ENCODE measurements around the gene TRIOBP.
A peak's percentile ranks its signal among the peaks of the same experiment; 100 is the strongest.
"Not testable (repeated sequence)": the region's sequence is repeated elsewhere in the genome, so short reads cannot be mapped to it uniquely, and the experiment has no call there.

Gene TRIOBP

DNA sequence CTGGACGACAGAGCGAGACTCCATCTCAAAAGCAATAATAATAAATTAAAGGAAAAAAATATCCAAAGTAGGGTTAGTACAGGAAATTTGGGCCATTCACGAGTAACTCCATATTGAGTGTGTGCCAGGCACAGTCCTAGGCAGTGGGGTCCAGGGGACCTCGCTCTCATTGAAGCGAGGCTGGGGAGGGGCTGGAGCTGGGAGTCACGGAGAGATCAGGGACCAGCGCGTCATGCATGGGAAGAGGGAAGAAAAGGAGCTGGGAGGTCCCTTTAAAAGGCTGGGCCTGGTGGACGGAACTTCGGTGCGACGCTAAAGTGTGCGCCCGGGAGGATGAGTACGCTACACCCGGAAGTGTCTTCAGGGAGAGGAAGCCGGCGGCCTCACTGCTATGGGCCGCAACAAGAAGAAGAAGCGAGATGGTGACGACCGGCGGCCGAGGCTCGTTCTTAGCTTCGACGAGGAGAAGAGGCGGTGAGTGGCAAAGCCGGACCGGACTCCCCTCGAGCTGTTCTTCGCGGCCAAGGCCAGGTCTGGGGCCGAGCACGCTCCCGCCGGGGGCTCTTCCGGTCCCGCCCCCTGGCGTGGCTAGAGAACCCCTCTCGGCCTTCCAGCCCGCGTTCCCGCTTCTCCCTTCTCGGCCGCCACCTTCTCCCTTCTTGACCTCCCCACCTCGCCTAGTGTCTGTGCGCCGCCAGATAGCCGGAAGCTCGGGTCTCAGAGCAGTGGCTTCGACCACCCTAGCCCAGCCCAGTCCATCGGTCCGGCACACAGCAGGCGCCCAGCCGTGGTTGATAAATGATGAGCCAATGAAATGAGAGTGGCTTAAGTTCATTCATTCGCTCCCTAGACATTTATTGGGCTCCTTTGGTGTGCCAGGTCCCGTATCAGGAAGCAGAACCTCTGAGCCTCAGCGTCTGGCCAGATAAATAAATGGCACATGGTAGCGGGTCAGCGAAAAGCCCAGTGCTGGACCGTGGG, 10.6 kb upstream of the TRIOBP start, which contains the start of gene NOL12:
Gene NOL12, plus strand, starts transcription at position 342 of the 981 bp plus-strand sequence. Its CDS starts 50 bp downstream, at position 392.
- peak; percentile 67 to 80 (median 71) for DNase-seq
- H3K9me3 Mint-ChIP-seq: no peaks in the 10 kb centered on the region
- H3K36me3 Mint-ChIP-seq (ENCODE audit: insufficient read depth): peaks cover 27% of the 10 kb centered on the region
- no peaks in the 10 kb centered on the region for H3K27me3 Mint-ChIP-seq
- H3K4me3 Mint-ChIP-seq: peak within 1 kb of the TSS; percentile 96 to 97
- peaks cover 25 to 26% of the 10 kb centered on the region in 2 donors for H3K4me1 Mint-ChIP-seq (ENCODE audit: low read depth in 2 of 2)
- peak; percentile 89 for ATAC-seq (replicated peaks)
- H3K27ac Mint-ChIP-seq: peak within 1 kb of the TSS; percentile 97

- no peak overlapping the region for H3K27ac Mint-ChIP-seq
- H3K4me3 Mint-ChIP-seq: no peak overlapping the region
- H3K4me1 Mint-ChIP-seq (ENCODE audit: low read depth in 2 of 2): peaks cover 21 to 23% of the 10 kb centered on the region in 2 donors
- H3K36me3 Mint-ChIP-seq (ENCODE audit: insufficient read depth): peaks cover 48% of the 10 kb centered on the region
- no peak for ATAC-seq (replicated peaks)
- DNase-seq: no peak
- no peaks in the 10 kb centered on the region for H3K9me3 Mint-ChIP-seq
- no peaks in the 10 kb centered on the region for H3K27me3 Mint-ChIP-seq
Measured at GRCh38 chr22:37690407-37690806, 6.4 kb upstream of the TRIOBP start.

DNA sequence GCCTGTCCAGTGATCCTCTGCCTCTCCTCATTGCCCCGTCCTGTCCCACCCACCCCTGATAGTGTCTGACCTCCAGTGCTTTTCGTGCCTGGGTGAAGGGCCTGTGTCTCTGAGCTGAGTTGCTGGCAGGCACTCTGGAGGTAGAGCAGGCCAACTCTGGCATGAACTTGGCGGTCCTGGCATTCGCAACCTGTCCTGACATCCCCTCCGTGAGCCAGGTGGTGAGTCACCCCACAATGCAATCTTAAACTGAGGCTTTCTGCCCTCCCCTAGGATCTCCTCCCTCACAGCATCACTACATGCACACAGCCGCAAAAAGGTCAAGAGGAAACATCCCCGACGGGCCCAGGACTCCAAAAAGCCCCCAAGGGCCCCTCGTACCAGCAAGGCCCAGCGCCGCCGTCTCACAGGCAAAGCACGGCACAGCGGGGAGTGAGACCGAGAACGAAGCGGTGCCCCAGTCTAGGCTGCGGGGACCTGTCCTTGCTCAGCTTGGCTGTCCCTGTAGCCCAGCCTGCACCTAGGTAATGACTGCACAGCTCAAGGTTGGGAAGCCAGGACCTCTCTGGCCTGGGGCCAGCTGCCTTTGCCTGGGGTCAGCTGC, 5.8 kb upstream of the TRIOBP start:
- no peaks in the 10 kb centered on the region for H3K27me3 Mint-ChIP-seq
- no peak overlapping the region for H3K4me3 Mint-ChIP-seq
- H3K27ac Mint-ChIP-seq: no peak overlapping the region
- DNase-seq: no peak
- H3K36me3 Mint-ChIP-seq (ENCODE audit: insufficient read depth): peaks cover 52% of the 10 kb centered on the region
- no peak for ATAC-seq (replicated peaks)
- H3K9me3 Mint-ChIP-seq: no peaks in the 10 kb centered on the region
- H3K4me1 Mint-ChIP-seq (ENCODE audit: low read depth in 2 of 2): peaks cover 23 to 24% of the 10 kb centered on the region in 2 donors

- Mint-ChIP-seq H3K4me3 (no peak overlapping the region), H3K9me3 (no peaks in the 10 kb centered on the region), H3K4me1 (ENCODE audit: low read depth in 2 of 2) (peaks cover 13 to 19% of the 10 kb centered on the region in 2 donors), H3K36me3 (ENCODE audit: insufficient read depth) (peaks cover 49% of the 10 kb centered on the region), H3K27me3 (no peaks in the 10 kb centered on the region), H3K27ac (no peak overlapping the region)
- DNase-seq (no peak), ATAC-seq (replicated peaks) (no peak)
Measured at GRCh38 chr22:37692627-37693285, 4.1 kb upstream of the TRIOBP start.

DNA sequence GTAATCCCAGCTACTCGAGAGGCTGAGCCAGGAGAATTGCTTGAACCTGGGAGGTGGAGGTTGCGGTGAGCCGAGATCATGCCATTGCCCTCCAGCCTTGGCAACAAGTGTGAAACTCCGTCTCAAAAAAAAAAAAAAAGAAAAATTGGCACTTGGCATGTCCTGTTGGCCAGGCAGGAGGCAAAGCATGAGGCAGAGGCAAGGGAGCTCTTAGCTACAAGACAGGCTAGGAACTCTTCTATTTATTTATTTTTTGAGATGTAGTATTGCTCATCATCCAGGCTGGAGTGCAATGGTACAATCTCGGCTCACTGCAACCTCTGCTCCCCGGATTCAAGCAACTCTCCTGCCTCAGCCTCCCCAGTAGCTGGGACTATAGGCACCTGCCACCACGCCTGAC, 2.7 kb upstream of the TRIOBP start:
- not testable (repeated sequence) for H3K4me3 Mint-ChIP-seq; ATAC-seq (replicated peaks); H3K27ac Mint-ChIP-seq; H3K9me3 Mint-ChIP-seq; DNase-seq; H3K27me3 Mint-ChIP-seq
- Mint-ChIP-seq H3K36me3 (ENCODE audit: insufficient read depth) (peaks cover 46% of the 10 kb centered on the region), H3K4me1 (ENCODE audit: low read depth in 2 of 2) (peaks cover 9 to 11% of the 10 kb centered on the region in 2 donors)

GRCh38 chr22:37696260-37696656, 590 bp upstream of the TRIOBP start:
- not testable (repeated sequence) for DNase-seq; H3K9me3 Mint-ChIP-seq; H3K27me3 Mint-ChIP-seq; ATAC-seq (replicated peaks)
- Mint-ChIP-seq H3K27ac (peak overlapping the region; percentile 44 to 62), H3K4me1 (ENCODE audit: low read depth in 2 of 2) (peaks cover 9 to 11% of the 10 kb centered on the region in 2 donors), H3K4me3 (peak overlapping the region in 1 of 2 donors; percentile 45), H3K36me3 (ENCODE audit: insufficient read depth) (peaks cover 35% of the 10 kb centered on the region)

DNA sequence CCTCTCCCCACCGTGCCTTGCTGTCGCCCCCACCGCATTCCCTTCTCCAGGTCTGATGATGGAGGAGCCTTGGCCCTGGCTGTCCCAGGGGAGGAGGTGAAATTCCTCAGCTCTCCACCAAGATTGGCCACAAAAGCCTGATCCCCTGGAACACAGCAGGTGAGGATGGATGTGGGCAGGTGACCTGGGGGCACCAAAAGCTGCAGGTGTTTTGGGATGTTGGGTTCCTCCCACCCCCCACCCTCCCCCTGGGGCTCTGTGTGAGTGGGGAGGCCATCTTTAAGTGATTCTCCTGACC, 639 bp downstream of the TRIOBP start:
- no peak overlapping the region for H3K27ac Mint-ChIP-seq
- DNase-seq (no peak), ATAC-seq (replicated peaks) (no peak)
- peaks cover 9 to 11% of the 10 kb centered on the region in 2 donors for H3K4me1 Mint-ChIP-seq (ENCODE audit: low read depth in 2 of 2)
- H3K9me3 Mint-ChIP-seq: no peaks in the 10 kb centered on the region
- H3K27me3 Mint-ChIP-seq: no peaks in the 10 kb centered on the region
- H3K36me3 Mint-ChIP-seq (ENCODE audit: insufficient read depth): peaks cover 24% of the 10 kb centered on the region
- no peak overlapping the region for H3K4me3 Mint-ChIP-seq

- H3K27ac Mint-ChIP-seq: no peak overlapping the region
- H3K27me3 Mint-ChIP-seq: no peaks in the 10 kb centered on the region
- DNase-seq (no peak), ATAC-seq (replicated peaks) (no peak)
- H3K9me3 Mint-ChIP-seq: no peaks in the 10 kb centered on the region
- no peak overlapping the region for H3K4me3 Mint-ChIP-seq
- H3K4me1 Mint-ChIP-seq (ENCODE audit: low read depth in 2 of 2): peaks cover 0 to 6% of the 10 kb centered on the region in 2 donors
- H3K36me3 Mint-ChIP-seq (ENCODE audit: insufficient read depth): peaks cover 11% of the 10 kb centered on the region
Measured at GRCh38 chr22:37701141-37701786, 4.4 kb downstream of the TRIOBP start.

GRCh38 chr22:37703906-37704305, 7.1 kb downstream of the TRIOBP start:
- ATAC-seq (replicated peaks) (no peak), DNase-seq (no peak)
- H3K36me3 Mint-ChIP-seq (ENCODE audit: insufficient read depth): peaks cover 8% of the 10 kb centered on the region
- no peaks in the 10 kb centered on the region for H3K27me3 Mint-ChIP-seq
- no peak overlapping the region for H3K27ac Mint-ChIP-seq
- H3K9me3 Mint-ChIP-seq: no peaks in the 10 kb centered on the region
- no peaks in the 10 kb centered on the region for H3K4me1 Mint-ChIP-seq (ENCODE audit: low read depth in 2 of 2)
- H3K4me3 Mint-ChIP-seq: no peak overlapping the region

DNA sequence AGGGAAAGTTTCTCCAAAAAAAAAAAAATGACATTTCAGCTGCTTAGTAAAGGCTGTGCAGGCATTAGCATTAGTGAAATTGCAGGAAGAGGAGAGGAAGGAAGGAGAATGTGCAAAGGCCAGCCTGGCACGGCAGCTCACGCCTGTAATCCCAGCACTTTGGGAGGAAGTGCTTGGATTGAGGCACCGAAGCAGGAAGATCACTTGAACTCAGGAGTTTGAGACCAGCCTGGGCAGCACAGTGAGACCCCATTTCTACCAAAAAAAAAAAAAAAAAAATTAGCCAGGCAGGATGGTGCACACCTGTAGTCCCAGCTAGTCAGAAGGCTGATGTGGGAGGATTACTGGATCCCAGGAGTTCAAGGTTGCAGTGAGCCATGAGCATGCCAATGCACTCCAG, 7.8 kb downstream of the TRIOBP start:
- H3K4me1 Mint-ChIP-seq (ENCODE audit: low read depth in 2 of 2): no peaks in the 10 kb centered on the region
- ATAC-seq (replicated peaks) (no peak), DNase-seq (no peak)
- H3K27me3 Mint-ChIP-seq: no peaks in the 10 kb centered on the region
- peaks cover 8% of the 10 kb centered on the region for H3K36me3 Mint-ChIP-seq (ENCODE audit: insufficient read depth)
- no peaks in the 10 kb centered on the region for H3K9me3 Mint-ChIP-seq
- H3K4me3 Mint-ChIP-seq: no peak overlapping the region
- H3K27ac Mint-ChIP-seq: peak overlapping the region in 1 of 2 donors; percentile 25

DNA sequence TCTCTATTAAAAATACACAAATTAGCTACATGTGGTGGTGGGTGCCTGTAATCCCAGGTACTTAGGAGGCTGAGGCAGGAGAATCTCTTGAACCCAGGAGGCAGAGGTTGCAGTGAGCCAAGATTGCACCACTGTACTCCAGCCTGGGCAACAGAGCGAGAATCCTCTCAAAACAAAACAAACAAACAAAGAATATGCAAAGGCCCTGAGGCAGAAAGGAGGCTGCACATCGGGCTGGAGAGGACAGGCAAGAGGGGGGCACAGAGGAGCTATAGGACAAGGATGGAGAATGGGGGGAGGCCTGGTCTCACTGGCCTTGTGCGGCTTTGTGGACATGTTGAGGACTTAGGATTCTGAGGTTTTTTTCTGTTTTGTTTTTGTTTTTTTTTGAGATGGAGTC, 8.4 kb downstream of the TRIOBP start:
- peaks cover 8% of the 10 kb centered on the region for H3K36me3 Mint-ChIP-seq (ENCODE audit: insufficient read depth)
- ATAC-seq (replicated peaks): no peak
- H3K4me3 Mint-ChIP-seq: no peak overlapping the region

DNA sequence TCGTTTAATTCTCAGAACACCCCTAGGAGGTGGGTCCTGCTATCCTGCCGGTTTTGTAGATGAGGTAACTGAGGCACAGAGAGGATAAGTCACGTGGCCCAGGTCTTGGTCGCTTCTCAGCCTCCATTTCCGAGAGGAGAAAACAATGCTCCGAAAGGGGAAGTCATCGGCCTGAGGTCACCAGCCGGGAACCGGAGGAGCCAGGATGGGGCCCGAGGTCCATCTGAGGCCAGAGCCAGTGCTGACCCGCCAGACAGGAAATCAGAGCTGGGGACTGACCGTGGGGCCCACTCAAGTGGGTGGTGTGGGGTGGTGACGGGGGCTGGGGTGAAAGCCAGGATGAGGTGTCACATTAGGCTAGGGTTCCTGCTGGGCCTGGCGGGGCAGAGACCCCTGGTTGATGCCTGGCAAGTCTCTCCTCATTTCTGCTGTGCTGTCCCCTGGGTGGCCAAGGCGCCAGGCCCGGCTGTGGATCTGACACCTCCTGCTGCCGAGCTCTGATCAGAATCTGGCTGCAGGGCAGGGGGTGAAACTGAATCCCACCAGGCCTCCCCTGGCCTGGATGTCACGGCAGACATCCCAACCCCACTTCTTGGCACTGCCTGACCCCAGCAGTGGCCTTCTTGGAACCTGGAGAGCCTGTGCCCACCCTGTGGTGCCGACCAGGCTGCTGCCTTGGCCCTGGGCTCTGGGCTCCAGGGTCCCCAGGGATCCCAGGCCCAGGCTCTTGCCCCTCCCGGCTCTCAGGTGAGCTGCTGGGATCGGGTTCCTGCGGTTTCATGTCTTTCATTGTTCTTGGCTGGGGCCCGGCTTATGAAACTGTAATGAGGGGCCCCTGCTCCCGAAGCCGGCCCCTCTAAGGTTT, 12.0 kb downstream of the TRIOBP start:
- H3K36me3 Mint-ChIP-seq (ENCODE audit: insufficient read depth): peaks cover 6% of the 10 kb centered on the region
- ATAC-seq (replicated peaks): no peak
- H3K27ac Mint-ChIP-seq: no peak overlapping the region
- H3K4me3 Mint-ChIP-seq: no peak overlapping the region
- H3K4me1 Mint-ChIP-seq (ENCODE audit: low read depth in 2 of 2): peaks cover 0 to 2% of the 10 kb centered on the region in 2 donors
- H3K9me3 Mint-ChIP-seq: no peaks in the 10 kb centered on the region
- H3K27me3 Mint-ChIP-seq: no peaks in the 10 kb centered on the region
- DNase-seq: no peak

More for the DNA sequence above, 8.4 kb downstream of the TRIOBP start:
- no peaks in the 10 kb centered on the region for H3K9me3 Mint-ChIP-seq
- H3K27me3 Mint-ChIP-seq: no peaks in the 10 kb centered on the region
- no peak for DNase-seq
- peak overlapping the region in 1 of 2 donors; percentile 80 for H3K27ac Mint-ChIP-seq
- H3K4me1 Mint-ChIP-seq (ENCODE audit: low read depth in 2 of 2): no peaks in the 10 kb centered on the region
